ENCODE results near the gene DIS3L2.

DNA sequence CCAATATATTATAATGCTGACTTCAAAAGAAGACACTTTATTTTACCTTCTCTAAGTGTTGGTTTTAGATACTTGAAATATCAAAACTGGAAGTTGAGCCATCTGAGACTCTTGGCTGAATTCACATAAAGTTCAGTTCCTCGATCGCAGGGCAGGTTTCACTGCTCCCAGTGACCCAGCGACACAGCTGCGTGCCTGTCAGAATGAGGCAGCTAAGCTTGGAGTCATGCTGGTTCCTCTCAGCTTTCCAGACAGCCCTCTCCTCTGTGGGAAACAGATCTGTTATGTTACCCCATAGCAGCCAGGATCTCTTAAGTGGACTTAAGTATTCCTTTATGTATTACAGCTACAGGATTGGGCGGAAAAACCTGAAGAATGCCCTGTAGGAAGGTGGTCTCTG lies 274.2 kb downstream of the DIS3L2 start:
- TF ChIP-seq CTCF (IDR thresholded peaks at IDR 0.05 in 4 of 5, conservative IDR thresholded peaks at IDR 0.05 in 1 of 5), result no peak
- TF ChIP-seq POLR2A (IDR thresholded peaks at IDR 0.05), result no peak

Data from gastrocnemius medialis (tissue), 4 donors.